ENCODE results near the gene SLAMF8. TPM values are rescaled to one million over a fixed set of nuclear protein-coding genes. Genes with fewer than 3 reads are reported as not detected.
A peak's percentile ranks its signal among the peaks of the same experiment; 100 is the strongest.

The SLAMF8 gene
- total and polyA plus RNA-seq, 2 experiments from 2014 or later: not detected

DNA sequence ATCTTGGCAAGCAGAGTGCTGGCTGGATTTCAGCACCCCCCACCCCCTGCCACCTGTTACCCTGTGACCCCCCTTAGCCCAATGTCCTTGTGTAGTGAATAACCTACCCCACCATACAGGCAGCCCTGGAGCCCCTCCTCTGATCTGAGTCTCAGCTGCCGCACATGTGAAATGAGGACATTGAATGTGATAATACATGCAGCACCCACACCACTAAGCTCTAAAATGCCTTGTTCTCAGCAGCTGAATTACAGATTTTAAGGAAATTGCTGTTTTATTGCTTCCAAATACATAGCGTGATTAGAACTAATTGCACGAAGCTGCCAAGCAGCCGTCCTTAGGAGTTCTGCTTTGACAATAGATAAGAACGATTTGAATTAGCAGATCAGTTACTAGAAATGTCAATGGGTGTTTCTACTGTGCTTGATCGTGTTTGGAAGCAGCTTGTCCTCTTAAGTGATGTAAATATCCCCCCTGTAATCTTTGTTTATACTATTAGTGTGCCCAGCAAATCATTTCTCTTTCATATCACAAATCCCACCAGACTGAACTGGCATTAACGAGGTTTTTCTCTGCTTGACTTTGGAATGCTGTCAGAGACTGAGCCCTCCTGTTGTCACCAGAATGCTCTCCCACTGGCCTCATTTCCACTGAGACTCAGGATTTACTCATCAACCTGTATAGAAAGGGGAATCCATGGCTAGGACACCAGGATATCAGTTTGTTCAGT lies 4.9 kb downstream of the SLAMF8 start:
- TF ChIP-seq, protein P1, sequence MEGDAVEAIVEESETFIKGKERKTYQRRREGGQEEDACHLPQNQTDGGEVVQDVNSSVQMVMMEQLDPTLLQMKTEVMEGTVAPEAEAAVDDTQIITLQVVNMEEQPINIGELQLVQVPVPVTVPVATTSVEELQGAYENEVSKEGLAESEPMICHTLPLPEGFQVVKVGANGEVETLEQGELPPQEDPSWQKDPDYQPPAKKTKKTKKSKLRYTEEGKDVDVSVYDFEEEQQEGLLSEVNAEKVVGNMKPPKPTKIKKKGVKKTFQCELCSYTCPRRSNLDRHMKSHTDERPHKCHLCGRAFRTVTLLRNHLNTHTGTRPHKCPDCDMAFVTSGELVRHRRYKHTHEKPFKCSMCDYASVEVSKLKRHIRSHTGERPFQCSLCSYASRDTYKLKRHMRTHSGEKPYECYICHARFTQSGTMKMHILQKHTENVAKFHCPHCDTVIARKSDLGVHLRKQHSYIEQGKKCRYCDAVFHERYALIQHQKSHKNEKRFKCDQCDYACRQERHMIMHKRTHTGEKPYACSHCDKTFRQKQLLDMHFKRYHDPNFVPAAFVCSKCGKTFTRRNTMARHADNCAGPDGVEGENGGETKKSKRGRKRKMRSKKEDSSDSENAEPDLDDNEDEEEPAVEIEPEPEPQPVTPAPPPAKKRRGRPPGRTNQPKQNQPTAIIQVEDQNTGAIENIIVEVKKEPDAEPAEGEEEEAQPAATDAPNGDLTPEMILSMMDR (IDR thresholded peaks at IDR 0.05; ENCODE audit: low read depth, low read length): no peak

DNA sequence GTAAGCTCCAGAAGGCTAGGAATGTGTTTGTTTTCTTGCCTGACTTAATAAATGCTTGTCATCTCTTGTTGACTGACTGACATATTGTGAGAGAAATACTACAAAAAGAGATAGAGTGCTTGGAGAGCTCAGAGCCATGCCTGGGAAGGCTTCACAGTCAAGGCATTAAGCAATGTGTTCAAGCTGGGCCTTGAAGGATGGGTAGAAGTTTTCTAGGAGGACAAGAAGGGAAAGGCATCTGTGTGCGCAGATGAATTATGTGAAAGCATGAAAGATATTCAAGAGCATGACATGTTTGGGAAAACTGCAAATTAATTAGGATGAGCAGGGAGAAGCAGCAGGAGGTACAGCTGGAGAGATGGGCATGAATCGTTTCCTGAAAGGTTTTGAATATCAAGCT lies 5.6 kb downstream of the SLAMF8 start:
- Histone ChIP-seq H3K27me3 (no peaks in the 10 kb centered on the region), H3K27ac (no peak overlapping the region), H3K36me3 (no peaks in the 10 kb centered on the region), H3K4me1 (ENCODE audit: low read depth) (no peaks in the 10 kb centered on the region), H3K4me3 (no peak overlapping the region), H3K9me3 (ENCODE audit: low read depth) (no peaks in the 10 kb centered on the region)
- DNase-seq (ENCODE audit: low read depth in 1 of 2, low spot score in 1 of 2): no peak
- TF ChIP-seq, protein P1 (IDR thresholded peaks at IDR 0.05; ENCODE audit: low read depth, low read length): no peak

More for the DNA sequence above, 4.9 kb downstream of the SLAMF8 start:
- no peaks in the 10 kb centered on the region for H3K27me3 ChIP-seq
- H3K9me3 ChIP-seq (ENCODE audit: low read depth): no peaks in the 10 kb centered on the region
- no peak overlapping the region for H3K4me3 ChIP-seq
- no peaks in the 10 kb centered on the region for H3K4me1 ChIP-seq (ENCODE audit: low read depth)
- no peak for DNase-seq (ENCODE audit: low read depth in 1 of 2, low spot score in 1 of 2)
- H3K27ac ChIP-seq: no peak overlapping the region
- no peaks in the 10 kb centered on the region for H3K36me3 ChIP-seq

DNA sequence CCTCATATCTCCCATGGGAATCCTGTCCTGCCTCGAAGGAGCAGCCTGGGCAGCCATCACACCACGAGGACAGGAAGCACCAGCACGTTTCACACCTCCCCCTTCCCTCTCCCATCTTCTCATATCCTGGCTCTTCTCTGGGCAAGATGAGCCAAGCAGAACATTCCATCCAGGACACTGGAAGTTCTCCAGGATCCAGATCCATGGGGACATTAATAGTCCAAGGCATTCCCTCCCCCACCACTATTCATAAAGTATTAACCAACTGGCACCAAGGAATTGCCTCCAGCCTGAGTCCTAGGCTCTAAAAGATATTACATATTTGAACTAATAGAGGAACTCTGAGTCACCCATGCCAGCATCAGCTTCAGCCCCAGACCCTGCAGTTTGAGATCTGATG lies 8.7 kb downstream of the SLAMF8 start:
- no peaks in the 10 kb centered on the region for H3K4me1 ChIP-seq (ENCODE audit: low read depth)
- H3K36me3 ChIP-seq: no peaks in the 10 kb centered on the region
- H3K27me3 ChIP-seq: no peaks in the 10 kb centered on the region
- no peak for DNase-seq (ENCODE audit: low read depth in 1 of 2, low spot score in 1 of 2)
- TF ChIP-seq, protein P1 (IDR thresholded peaks at IDR 0.05; ENCODE audit: low read depth, low read length): no peak
- H3K9me3 ChIP-seq (ENCODE audit: low read depth): no peaks in the 10 kb centered on the region
- H3K27ac ChIP-seq: no peak overlapping the region
- no peak overlapping the region for H3K4me3 ChIP-seq

DNA sequence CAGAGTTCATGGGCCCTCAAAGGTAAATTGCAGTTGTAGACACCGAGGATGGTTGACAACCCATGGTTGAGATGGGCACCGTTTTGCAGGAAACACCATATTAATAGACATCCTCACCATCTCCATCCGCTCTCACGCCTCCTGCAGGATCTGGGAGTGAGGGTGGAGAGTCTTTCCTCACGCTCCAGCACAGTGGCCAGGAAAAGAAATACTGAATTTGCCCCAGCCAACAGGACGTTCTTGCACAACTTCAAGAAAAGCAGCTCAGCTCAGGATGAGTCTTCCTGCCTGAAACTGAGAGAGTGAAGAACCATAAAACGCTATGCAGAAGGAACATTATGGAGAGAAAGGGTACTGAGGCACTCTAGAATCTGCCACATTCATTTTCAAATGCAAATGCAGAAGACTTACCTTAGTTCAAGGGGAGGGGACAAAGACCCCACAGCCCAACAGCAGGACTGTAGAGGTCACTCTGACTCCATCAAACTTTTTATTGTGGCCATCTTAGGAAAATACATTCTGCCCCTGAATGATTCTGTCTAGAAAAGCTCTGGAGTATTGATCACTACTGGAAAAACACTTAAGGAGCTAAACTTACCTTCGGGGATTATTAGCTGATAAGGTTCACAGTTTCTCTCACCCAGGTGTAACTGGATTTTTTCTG lies 9.3 kb downstream of the SLAMF8 start:
- Histone ChIP-seq H3K4me3 (no peak overlapping the region), H3K27me3 (no peaks in the 10 kb centered on the region), H3K9me3 (ENCODE audit: low read depth) (no peaks in the 10 kb centered on the region), H3K36me3 (no peaks in the 10 kb centered on the region), H3K27ac (no peak overlapping the region), H3K4me1 (ENCODE audit: low read depth) (no peaks in the 10 kb centered on the region)
- peak in 1 of 2 donors; percentile 20 for DNase-seq (ENCODE audit: low read depth in 1 of 2, low spot score in 1 of 2)
- TF ChIP-seq, protein P1 (IDR thresholded peaks at IDR 0.05; ENCODE audit: low read depth, low read length): peak; percentile 19

DNA sequence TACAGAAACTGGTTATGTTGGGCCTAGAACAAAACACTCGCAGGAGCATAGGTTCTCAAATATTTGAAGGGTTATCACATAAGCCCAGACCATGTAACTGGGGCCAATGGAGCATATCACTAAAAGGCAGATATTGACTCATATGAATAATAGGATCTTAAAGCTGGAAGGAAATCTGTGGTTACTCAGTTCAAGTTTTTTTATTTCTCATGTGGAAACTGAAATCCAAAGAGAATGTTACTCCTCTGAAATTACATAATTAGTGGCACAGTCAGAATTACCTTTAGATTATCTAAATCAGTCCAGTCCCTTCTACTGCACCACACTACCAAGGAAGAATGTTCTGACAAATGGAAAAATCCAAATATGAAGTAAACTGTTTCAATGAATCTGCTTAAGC lies 12.0 kb downstream of the SLAMF8 start:
- H3K27ac ChIP-seq: no peak overlapping the region
- H3K9me3 ChIP-seq (ENCODE audit: low read depth): no peaks in the 10 kb centered on the region
- H3K27me3 ChIP-seq: no peaks in the 10 kb centered on the region
- TF ChIP-seq, protein P1 (IDR thresholded peaks at IDR 0.05; ENCODE audit: low read depth, low read length): no peak
- no peaks in the 10 kb centered on the region for H3K4me1 ChIP-seq (ENCODE audit: low read depth)
- DNase-seq (ENCODE audit: low read depth in 1 of 2, low spot score in 1 of 2): no peak
- H3K36me3 ChIP-seq: no peaks in the 10 kb centered on the region
- no peak overlapping the region for H3K4me3 ChIP-seq

Data from cardiac muscle cell (in vitro differentiated cells and primary cell).